Activated CD4-positive, alpha-beta memory T cell treated with anti-CD3 and anti-CD28 coated beads, Interleukin-2, amount 10 ng/mL, durations not matched to agents 7 days and 5 days (primary cell): ENCODE data around the gene LIMK2. TPM values are rescaled to one million over a fixed set of nuclear protein-coding genes. Genes with fewer than 3 reads are reported as not detected.
"Not testable (repeated sequence)": the region's sequence is repeated elsewhere in the genome, so short reads cannot be mapped to it uniquely, and the experiment has no call there.

ENCODE experiments used
- CTCF ChIA-PET: fragments of 350-600 bp; sonication (Branson Sonifier 250); formaldehyde crosslinking; loops from one replicate; lab custom pipeline; 2021; ENCODE audit warnings: antibody characterized with exemption, inconsistent platforms; lab: Charles Lee
- POLR2A ChIA-PET: fragments of 350-600 bp; sonication (Branson Sonifier 250); formaldehyde crosslinking; loops from one replicate; lab custom pipeline; 2021; ENCODE audit warnings: antibody characterized with exemption; lab: Charles Lee
- DNase-seq: peaks from one replicate; pipeline ENCODE4 v3.0.0-alpha.2; 2020
- H3K27ac Mint-ChIP-seq: one replicate; pipeline ENCODE4 v1.8.0; 2021; ENCODE audit warnings: mild to moderate bottlenecking, mixed read lengths
- H3K27me3 Mint-ChIP-seq: one replicate; pipeline ENCODE4 v1.8.0; 2021; ENCODE audit warnings: mixed read lengths
- H3K36me3 Mint-ChIP-seq: one replicate; pipeline ENCODE4 v1.8.0; 2021; ENCODE audit warnings: low read depth, mixed read lengths
- H3K4me1 Mint-ChIP-seq: one replicate; pipeline ENCODE4 v1.8.0; 2021; ENCODE audit warnings: mixed read lengths
- H3K4me3 Mint-ChIP-seq: one replicate; pipeline ENCODE4 v1.8.0; 2021; ENCODE audit warnings: mild to moderate bottlenecking, mixed read lengths
- H3K9me3 Mint-ChIP-seq: one replicate; pipeline ENCODE4 v1.8.0; 2021; ENCODE audit warnings: mixed read lengths
- total RNA-seq, 2 experiments: library from RNA; stranded (reverse); gene quantifications; one replicate each; pipeline ENCODE4 v1.2.3, GENCODE V29; 2021

LIMK2 gene
- total RNA-seq, 2 experiments from 2014 or later, result 44.0 to 46.4 TPM

- ChIA-PET CTCF (interaction anchor here (0.9 to 2.3 kb wide), 5 partner anchors 12 to 134 kb away, joined by 4 to 7 read pairs (median 6); no protein-coding TSS in a partner anchor), POLR2A (interaction anchor here (0.9 to 2.2 kb wide), 4 partner anchors 10 to 250 kb away, joined by 3 to 11 read pairs (median 3); partner anchors contain the start of genes MORC2 and TUG1)
- Mint-ChIP-seq H3K27ac (no peak overlapping the region), H3K4me3 (no peak overlapping the region), H3K36me3 (peaks cover 34% of the 10 kb centered on the region), H3K27me3 (no peaks in the 10 kb centered on the region), H3K9me3 (no peaks in the 10 kb centered on the region), H3K4me1 (peaks cover 61% of the 10 kb centered on the region)
- no peak for DNase-seq
Measured at GRCh38 chr22:31218565-31219262, 6.6 kb downstream of the LIMK2 start.

DNA sequence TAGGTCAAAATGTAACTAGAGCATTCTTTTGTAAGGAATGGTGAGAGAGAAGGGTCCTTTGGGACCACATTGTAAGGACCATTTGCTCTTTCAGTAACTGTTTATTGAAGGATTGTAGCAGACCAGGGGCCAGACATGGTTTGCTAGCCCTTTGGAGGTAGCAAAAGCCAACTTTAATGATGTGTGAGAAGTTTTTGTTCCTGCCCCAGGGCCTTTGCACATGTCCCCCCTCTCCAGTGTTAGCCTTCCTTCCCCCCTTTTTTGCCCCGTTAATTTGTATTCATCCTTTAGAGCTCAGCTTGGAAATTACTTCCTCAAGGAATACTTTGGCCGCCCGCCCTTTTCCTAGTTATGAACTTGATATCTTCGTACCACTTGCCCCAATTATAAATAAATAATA is 9.0 kb downstream of the LIMK2 start:
- H3K27ac Mint-ChIP-seq, result no peak overlapping the region
- peaks cover 34% of the 10 kb centered on the region for H3K36me3 Mint-ChIP-seq
- H3K27me3 Mint-ChIP-seq, result no peaks in the 10 kb centered on the region
- ChIA-PET CTCF (interaction anchor here (1.3 kb wide), 1 partner anchor 52 kb away, joined by 3 read pairs; no protein-coding TSS in a partner anchor), POLR2A (interaction anchor here (0.6 to 1.6 kb wide), 3 partner anchors 9 to 102 kb away, joined by 3 to 4 read pairs (median 3); no protein-coding TSS in a partner anchor)
- no peak overlapping the region for H3K4me3 Mint-ChIP-seq
- no peak for DNase-seq
- H3K4me1 Mint-ChIP-seq, result peaks cover 47% of the 10 kb centered on the region
- H3K9me3 Mint-ChIP-seq, result no peaks in the 10 kb centered on the region

GRCh38 chr22:31222736-31223135 is 10.6 kb downstream of the LIMK2 start:
- ChIA-PET CTCF (interaction anchor here (1.5 kb wide), 1 partner anchor 9 kb away, joined by 5 read pairs; no protein-coding TSS in a partner anchor), POLR2A (interaction anchor here (1.6 kb wide), 1 partner anchor 10 kb away, joined by 6 read pairs; the partner anchor contains the start of gene LIMK2)
- Mint-ChIP-seq H3K4me3 (no peak overlapping the region), H3K4me1 (peaks cover 40% of the 10 kb centered on the region), H3K27me3 (no peaks in the 10 kb centered on the region), H3K9me3 (no peaks in the 10 kb centered on the region), H3K27ac (no peak overlapping the region), H3K36me3 (peaks cover 43% of the 10 kb centered on the region)
- DNase-seq, result no peak

DNA sequence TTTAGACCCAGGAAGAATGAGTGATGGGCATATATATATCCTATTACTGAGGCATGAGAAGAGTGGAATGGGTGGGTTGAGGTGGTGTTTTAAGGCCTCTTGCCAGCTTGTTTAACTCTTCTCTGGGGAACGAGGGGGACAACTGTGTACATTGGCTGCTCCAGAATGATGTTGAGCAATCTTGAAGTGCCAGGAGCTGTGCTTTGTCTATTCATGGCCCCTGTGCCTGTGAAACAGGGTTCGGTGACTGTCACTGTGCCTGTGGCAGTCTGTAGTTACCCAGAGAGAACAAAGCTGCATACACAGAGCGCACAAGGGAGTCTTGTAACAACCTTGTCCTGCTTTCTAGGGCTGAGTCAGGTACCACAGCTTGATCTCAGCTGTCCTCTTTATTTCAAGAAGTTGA is 11.7 kb downstream of the LIMK2 start:
- Mint-ChIP-seq H3K36me3 (peaks cover 40% of the 10 kb centered on the region), H3K4me1 (peaks cover 32% of the 10 kb centered on the region), H3K27ac (no peak overlapping the region), H3K27me3 (no peaks in the 10 kb centered on the region), H3K9me3 (no peaks in the 10 kb centered on the region), H3K4me3 (no peak overlapping the region)
- no peak for DNase-seq
- POLR2A ChIA-PET, result interaction anchor here (1.7 to 2.1 kb wide), 2 partner anchors 9 to 11 kb away, joined by 4 to 9 read pairs; partner anchors contain the start of gene LIMK2
- CTCF ChIA-PET, result interaction anchor here (1.2 to 10.9 kb wide), 2 partner anchors 11 to 49 kb away, joined by 5 to 110 read pairs; partner anchors contain the start of gene LIMK2

DNA sequence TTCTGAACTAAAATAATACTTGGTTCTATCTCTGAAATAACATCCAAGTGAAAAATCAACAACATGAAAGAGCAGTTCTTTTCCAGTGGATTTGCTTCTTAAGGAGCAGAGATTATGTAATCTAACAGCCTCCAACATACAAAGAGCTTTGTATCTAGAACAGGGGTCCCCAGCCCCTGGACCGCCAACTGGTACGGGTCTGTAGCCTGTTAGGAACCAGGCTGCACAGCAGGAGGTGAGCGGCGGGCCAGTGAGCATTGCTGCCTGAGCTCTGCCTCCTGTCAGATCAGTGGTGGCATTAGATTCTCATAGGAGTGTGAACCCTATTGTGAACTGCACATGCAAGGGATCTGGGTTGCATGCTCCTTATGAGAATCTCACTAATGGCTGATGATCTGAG is 12.6 kb downstream of the LIMK2 start:
- Mint-ChIP-seq H3K36me3 (peaks cover 44% of the 10 kb centered on the region), H3K4me1 (peaks cover 42% of the 10 kb centered on the region)
- POLR2A ChIA-PET, result interaction anchor here (1.7 to 2.1 kb wide), 2 partner anchors 10 to 12 kb away, joined by 4 to 9 read pairs; partner anchors contain the start of gene LIMK2
- H3K4me3 Mint-ChIP-seq, H3K27ac Mint-ChIP-seq, H3K9me3 Mint-ChIP-seq, H3K27me3 Mint-ChIP-seq, DNase-seq: not testable (repeated sequence)
- CTCF ChIA-PET, result interaction anchor here (2.2 to 10.9 kb wide), 2 partner anchors 12 to 117 kb away, joined by 5 to 110 read pairs; partner anchors contain the start of genes LIMK2 and SELENOM

DNA sequence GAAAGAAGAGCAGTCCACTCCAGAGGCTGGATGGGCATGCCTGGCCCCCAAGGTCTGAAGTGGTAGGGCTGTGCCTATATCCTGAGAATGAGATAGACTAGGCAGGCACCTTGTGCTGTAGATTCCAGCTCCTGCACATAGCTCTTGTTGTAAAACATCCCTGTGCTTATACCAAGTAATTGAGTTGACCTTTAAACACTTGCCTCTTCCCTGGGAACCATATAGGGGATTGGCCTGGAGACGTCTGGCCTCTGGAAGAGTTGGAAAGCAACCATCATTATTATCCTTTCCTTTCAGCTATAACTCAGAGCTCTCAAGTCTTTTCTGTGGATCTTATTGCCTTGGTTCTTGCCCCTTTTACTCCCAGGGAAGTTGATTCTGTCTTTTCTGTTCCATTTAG is 15.1 kb downstream of the LIMK2 start:
- H3K9me3 Mint-ChIP-seq, result no peaks in the 10 kb centered on the region
- peaks cover 46% of the 10 kb centered on the region for H3K4me1 Mint-ChIP-seq
- POLR2A ChIA-PET, result interaction anchor here (1.2 to 3.5 kb wide), 3 partner anchors 9 to 14 kb away, joined by 3 to 11 read pairs (median 3); no protein-coding TSS in a partner anchor
- CTCF ChIA-PET, result interaction anchor here (1.7 to 10.9 kb wide), 2 partner anchors 14 to 46 kb away, joined by 4 to 110 read pairs; partner anchors contain the start of gene LIMK2
- H3K4me3 Mint-ChIP-seq, result no peak overlapping the region
- H3K27ac Mint-ChIP-seq, result no peak overlapping the region
- DNase-seq, result no peak
- H3K36me3 Mint-ChIP-seq, result peaks cover 37% of the 10 kb centered on the region
- no peaks in the 10 kb centered on the region for H3K27me3 Mint-ChIP-seq

- H3K36me3 Mint-ChIP-seq, result peaks cover 41% of the 10 kb centered on the region
- POLR2A ChIA-PET, result interaction anchor here (0.7 to 3.5 kb wide), 9 partner anchors 9 to 260 kb away, joined by 3 to 11 read pairs (median 4); partner anchors contain the start of genes LIMK2, PIK3IP1 and TUG1
- H3K27me3 Mint-ChIP-seq, result no peaks in the 10 kb centered on the region
Measured at GRCh38 chr22:31229402-31230079, 17.4 kb downstream of the LIMK2 start.

DNA sequence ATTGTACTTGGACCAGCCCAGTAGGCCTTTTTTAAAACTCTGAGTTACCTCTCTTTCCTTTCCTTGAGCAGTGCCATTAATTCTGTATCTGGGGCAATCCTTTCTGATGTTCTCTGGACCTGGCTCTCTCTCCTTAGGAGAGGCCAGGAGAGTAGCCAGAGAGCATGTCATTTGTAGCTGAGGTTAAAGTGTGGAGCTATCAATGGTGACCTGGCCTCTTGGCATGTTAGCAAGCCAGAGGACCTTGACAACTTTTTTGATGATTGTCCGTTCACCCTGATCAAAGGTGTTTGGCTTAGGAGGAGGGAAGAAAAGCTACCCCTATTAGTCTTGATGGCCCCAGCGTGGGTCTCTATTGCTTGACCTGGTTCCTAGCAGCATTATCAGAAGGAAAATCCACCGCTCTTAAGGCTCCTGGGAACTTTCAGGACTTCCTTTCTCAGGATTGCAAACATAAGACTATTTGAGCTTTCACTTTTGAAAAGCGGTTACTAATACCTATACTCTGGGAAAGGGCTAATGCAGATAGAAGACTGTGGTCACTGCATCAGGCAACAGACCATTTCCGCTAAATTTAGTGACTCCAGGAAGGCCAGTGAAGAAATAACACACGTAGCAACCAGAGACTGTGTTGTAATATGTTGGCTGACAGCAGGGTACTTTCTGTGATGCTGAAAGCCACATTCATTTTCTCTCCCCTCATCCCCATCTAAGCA is 18.2 kb downstream of the LIMK2 start:
- Mint-ChIP-seq H3K27ac (peak overlapping the region; percentile 87), H3K4me1 (peaks cover 54% of the 10 kb centered on the region), H3K9me3 (no peaks in the 10 kb centered on the region), H3K27me3 (no peaks in the 10 kb centered on the region), H3K36me3 (peaks cover 48% of the 10 kb centered on the region), H3K4me3 (no peak overlapping the region)
- ChIA-PET POLR2A (interaction anchor here (0.7 to 3.5 kb wide), 11 partner anchors 10 to 261 kb away, joined by 3 to 11 read pairs (median 4); partner anchors contain the start of genes LIMK2, PIK3IP1 and TUG1), CTCF (interaction anchor here (0.6 to 10.9 kb wide), 12 partner anchors 12 to 380 kb away, joined by 3 to 110 read pairs (median 5); partner anchors contain the start of genes LIMK2 and SELENOM)
- DNase-seq, result no peak

More at GRCh38 chr22:31229402-31230079, 17.4 kb downstream of the LIMK2 start:
- no peak for DNase-seq
- CTCF ChIA-PET, result interaction anchor here (0.7 to 10.9 kb wide), 10 partner anchors 17 to 145 kb away, joined by 3 to 110 read pairs (median 5); partner anchors contain the start of genes LIMK2 and SELENOM
- Mint-ChIP-seq H3K4me1 (peaks cover 48% of the 10 kb centered on the region), H3K9me3 (no peaks in the 10 kb centered on the region), H3K4me3 (peak overlapping the region; percentile 43), H3K27ac (peak overlapping the region; percentile 87)

- CTCF ChIA-PET, result interaction anchor here (0.8 to 10.9 kb wide), 10 partner anchors 13 to 310 kb away, joined by 3 to 110 read pairs (median 6); partner anchors contain the start of genes LIMK2 and SELENOM
- Mint-ChIP-seq H3K9me3 (no peaks in the 10 kb centered on the region), H3K27me3 (no peaks in the 10 kb centered on the region), H3K4me1 (peaks cover 56% of the 10 kb centered on the region), H3K27ac (peak overlapping the region; percentile 87), H3K4me3 (no peak overlapping the region), H3K36me3 (peaks cover 47% of the 10 kb centered on the region)
- POLR2A ChIA-PET, result interaction anchor here (1.0 to 1.8 kb wide), 4 partner anchors 19 to 262 kb away, joined by 4 read pairs; partner anchors contain the start of genes LIMK2 and TUG1
- DNase-seq, result peak; percentile 55
Measured at GRCh38 chr22:31230871-31231621, 18.9 kb downstream of the LIMK2 start.

- CTCF ChIA-PET, result interaction anchor here (1.1 to 10.9 kb wide), 8 partner anchors 15 to 150 kb away, joined by 3 to 110 read pairs (median 6); partner anchors contain the start of genes LIMK2, PIK3IP1 and SELENOM
- H3K9me3 Mint-ChIP-seq, result no peaks in the 10 kb centered on the region
- no peak overlapping the region for H3K4me3 Mint-ChIP-seq
- no peaks in the 10 kb centered on the region for H3K27me3 Mint-ChIP-seq
- H3K36me3 Mint-ChIP-seq, result peaks cover 33% of the 10 kb centered on the region
- DNase-seq, result no peak
- H3K27ac Mint-ChIP-seq, result no peak overlapping the region
- H3K4me1 Mint-ChIP-seq, result peaks cover 58% of the 10 kb centered on the region
- POLR2A ChIA-PET, result interaction anchor here (0.8 to 1.1 kb wide), 3 partner anchors 11 to 45 kb away, joined by 3 to 4 read pairs (median 3); no protein-coding TSS in a partner anchor
Measured at GRCh38 chr22:31233001-31233400, 20.9 kb downstream of the LIMK2 start.

- Mint-ChIP-seq H3K4me1 (peaks cover 62% of the 10 kb centered on the region), H3K4me3 (no peak overlapping the region), H3K36me3 (peaks cover 27% of the 10 kb centered on the region), H3K27ac (peak overlapping the region; percentile 29), H3K9me3 (no peaks in the 10 kb centered on the region), H3K27me3 (no peaks in the 10 kb centered on the region)
- POLR2A ChIA-PET, result no interaction called here
- DNase-seq, result no peak
- CTCF ChIA-PET, result interaction anchor here (1.0 kb wide), 1 partner anchor 22 kb away, joined by 5 read pairs; the partner anchor contains the start of gene LIMK2
Measured at GRCh38 chr22:31235081-31235480, 23.0 kb downstream of the LIMK2 start.
